ENCODE results near the gene SERINC1.
"Not testable (repeated sequence)": the region's sequence is repeated elsewhere in the genome, so short reads cannot be mapped to it uniquely, and the experiment has no call there.

The SERINC1 gene

DNA sequence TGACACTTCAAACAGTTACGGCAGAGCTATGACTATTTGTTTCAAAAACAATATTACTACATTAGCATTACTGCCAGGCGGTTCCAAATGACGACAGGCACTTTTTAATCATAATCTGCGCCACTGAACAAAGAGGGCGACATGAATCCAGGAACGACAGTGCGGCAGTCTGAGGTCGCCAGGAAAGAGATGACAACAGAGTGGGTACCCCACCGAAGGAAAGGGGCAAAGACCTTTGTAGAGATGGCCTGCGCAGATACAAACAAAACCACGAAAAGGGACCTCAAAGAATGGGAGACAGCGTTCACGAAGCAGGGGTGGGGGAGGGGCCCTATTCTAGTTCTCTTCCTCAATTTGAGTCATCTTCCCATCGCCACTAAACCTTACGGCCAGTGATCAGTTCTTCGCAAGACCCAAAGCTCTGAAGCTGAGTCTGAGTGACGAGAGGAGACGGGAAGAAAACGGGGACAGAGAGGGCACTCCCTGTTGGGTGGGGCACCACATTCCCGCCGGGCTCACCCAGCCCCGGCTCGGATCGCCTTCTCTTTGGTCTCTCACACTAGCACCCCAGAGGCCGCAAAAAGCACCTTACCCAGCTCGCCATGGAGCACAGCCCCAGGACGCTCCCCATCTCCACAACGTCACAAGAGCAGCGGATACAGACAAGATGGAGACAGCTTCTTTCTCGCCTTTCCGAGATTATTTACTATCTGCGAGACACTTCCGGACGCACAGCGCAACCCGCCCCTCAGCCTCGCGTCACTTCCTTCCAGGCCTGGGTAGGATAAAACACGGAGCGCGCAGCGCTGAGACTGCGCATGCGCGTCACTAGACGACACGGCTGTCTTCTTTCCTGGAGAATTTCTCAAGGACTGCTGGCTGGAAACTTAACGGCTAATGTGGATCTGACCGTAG is at the start of gene SERINC1:
Gene SERINC1 (minus strand): TSS at position 701 of the 915 bp plus-strand sequence. CDS start 70 bp downstream, at position 631.
- peak within 1 kb of the TSS; percentile 77 for H3K4me3 ChIP-seq (ENCODE audit: low read length)

DNA sequence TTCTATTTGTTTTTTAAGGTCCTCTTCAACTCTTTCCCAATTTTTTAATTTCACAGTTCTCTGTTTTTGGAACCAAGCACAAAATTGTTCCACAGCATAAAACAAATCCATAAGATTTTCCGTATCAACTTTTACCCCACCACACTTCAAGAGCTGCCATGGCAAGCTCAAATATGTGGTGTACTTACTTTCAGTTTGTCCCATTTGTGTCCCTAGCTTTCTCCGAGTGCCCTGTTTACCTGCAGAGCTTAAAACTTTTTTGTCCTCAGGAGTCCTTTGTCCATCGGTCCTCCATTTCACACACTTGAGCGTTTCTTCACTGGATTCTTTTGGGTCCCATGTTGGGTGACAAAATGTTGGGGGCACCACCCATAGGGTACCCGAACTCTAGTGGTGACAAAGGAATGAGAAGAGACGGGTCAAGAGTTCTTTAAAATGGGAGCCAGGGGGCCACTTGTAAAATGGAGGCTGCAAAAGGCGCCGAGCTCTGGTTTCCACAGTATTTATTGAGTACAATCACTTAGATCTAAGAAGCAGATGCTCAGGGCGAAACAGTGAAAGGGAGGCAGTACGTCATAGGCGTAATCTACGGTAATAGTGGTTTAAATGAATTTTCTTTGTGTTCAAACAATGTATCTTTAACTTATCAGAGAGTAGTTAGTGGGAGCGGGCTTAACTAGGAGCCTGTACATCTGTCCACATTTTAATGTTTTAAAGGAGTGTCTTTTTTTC is 39.8 kb upstream of the SERINC1 start:
- H3K27ac ChIP-seq (ENCODE audit: low read length) = no peak overlapping the region
- H3K9me3 ChIP-seq (ENCODE audit: control insufficient read depth, insufficient read depth, low read length) = no peaks in the 10 kb centered on the region
- no peaks in the 10 kb centered on the region for H3K36me3 ChIP-seq (ENCODE audit: control insufficient read depth, insufficient read depth, low read length)
- H3K4me3 ChIP-seq (ENCODE audit: low read length) = no peak overlapping the region
- no peak for DNase-seq (ENCODE audit: low read depth, low spot score)
- H3K27me3 ChIP-seq (ENCODE audit: control insufficient read depth, insufficient read depth, low read length) = no peaks in the 10 kb centered on the region
- whole genome bisulfite sequencing (ENCODE audit: insufficient coverage, insufficient read length) = no CpG with 5 or more reads among the region's 13 CpGs
- no peaks in the 10 kb centered on the region for H3K4me1 ChIP-seq (ENCODE audit: control insufficient read depth, insufficient read depth, low read length)

More for the DNA sequence above, at the start of gene SERINC1:
- peak; percentile 57 for DNase-seq (ENCODE audit: low read depth, low spot score)
- Histone ChIP-seq H3K27me3 (ENCODE audit: control insufficient read depth, insufficient read depth, low read length) (no peaks in the 10 kb centered on the region), H3K9me3 (ENCODE audit: control insufficient read depth, insufficient read depth, low read length) (no peaks in the 10 kb centered on the region), H3K36me3 (ENCODE audit: control insufficient read depth, insufficient read depth, low read length) (no peaks in the 10 kb centered on the region), H3K4me1 (ENCODE audit: control insufficient read depth, insufficient read depth, low read length) (no peaks in the 10 kb centered on the region), H3K27ac (ENCODE audit: low read length) (no peak within 1 kb of the TSS)
- no CpG with 5 or more reads among the region's 49 CpGs for WGBS (ENCODE audit: insufficient coverage, insufficient read length)

DNA sequence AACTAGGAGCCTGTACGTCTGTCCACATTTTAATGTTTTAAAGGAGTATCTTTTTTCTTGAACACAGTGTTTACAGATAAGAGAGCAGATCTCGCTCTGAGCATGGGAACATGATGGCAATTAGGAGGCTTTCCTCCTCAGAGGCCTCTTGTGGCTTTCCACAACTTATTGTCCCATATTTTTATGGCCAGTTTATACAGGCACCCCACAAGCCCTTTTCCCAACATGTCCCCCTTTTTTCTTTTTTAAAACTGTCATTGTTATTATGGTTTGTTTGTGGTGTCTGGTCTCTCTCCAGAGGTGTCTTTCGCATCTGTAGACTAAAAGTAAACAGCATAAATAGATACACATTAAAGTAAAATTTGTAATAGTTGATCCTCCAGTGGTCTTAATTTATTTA is 33.6 kb upstream of the SERINC1 start:
- not testable (repeated sequence) for H3K36me3 ChIP-seq (ENCODE audit: control insufficient read depth, insufficient read depth, low read length); H3K27me3 ChIP-seq (ENCODE audit: control insufficient read depth, insufficient read depth, low read length); H3K4me3 ChIP-seq (ENCODE audit: low read length); H3K27ac ChIP-seq (ENCODE audit: low read length); DNase-seq (ENCODE audit: low read depth, low spot score); H3K4me1 ChIP-seq (ENCODE audit: control insufficient read depth, insufficient read depth, low read length); H3K9me3 ChIP-seq (ENCODE audit: control insufficient read depth, insufficient read depth, low read length)
- no CpG with 5 or more reads among the region's 3 CpGs for WGBS (ENCODE audit: insufficient coverage, insufficient read length)

DNA sequence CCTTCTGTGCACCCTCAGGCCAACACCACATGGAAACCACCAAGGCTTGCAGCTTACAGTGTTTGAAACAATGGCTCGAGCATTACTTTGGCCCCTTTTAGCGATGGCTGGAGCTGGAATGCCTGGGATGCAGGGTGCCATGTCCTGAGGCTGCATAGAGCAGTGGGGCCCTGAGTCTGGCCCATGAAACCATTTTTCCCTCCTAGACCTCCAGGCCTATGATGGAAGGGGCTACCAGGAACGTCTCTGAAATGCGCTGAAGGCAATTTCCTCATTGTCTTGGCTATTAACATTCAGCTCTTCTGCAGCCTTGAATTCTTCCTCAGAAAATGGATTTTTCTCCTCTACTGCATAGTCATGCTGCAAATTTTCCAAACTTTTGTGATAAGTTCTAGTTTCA is 29.9 kb upstream of the SERINC1 start:
- no peaks in the 10 kb centered on the region for H3K36me3 ChIP-seq (ENCODE audit: control insufficient read depth, insufficient read depth, low read length)
- no CpG with 5 or more reads among the region's 4 CpGs for WGBS (ENCODE audit: insufficient coverage, insufficient read length)
- DNase-seq (ENCODE audit: low read depth, low spot score) = no peak

DNA sequence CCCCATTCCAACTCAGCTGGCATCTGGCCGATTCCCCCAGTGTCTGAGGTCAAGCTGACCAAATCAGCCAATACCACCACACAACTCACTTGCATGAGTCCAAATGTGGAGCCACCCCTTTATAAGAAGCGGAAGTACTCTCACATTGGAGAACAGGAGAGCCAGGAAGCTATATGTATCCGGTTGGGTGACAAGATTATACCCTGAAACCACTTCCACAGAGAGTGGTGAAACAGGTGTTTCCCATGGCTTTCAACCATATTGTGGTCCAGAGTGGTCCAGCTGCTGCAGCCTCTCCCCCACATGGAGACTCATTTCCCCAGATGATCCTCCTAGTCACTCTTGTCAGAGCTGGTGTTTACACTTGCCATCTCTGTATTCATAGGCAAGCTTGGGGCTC is 24.0 kb upstream of the SERINC1 start:
- Histone ChIP-seq H3K4me1 (ENCODE audit: control insufficient read depth, insufficient read depth, low read length) (no peaks in the 10 kb centered on the region), H3K4me3 (ENCODE audit: low read length) (no peak overlapping the region), H3K9me3 (ENCODE audit: control insufficient read depth, insufficient read depth, low read length) (no peaks in the 10 kb centered on the region), H3K27ac (ENCODE audit: low read length) (no peak overlapping the region), H3K36me3 (ENCODE audit: control insufficient read depth, insufficient read depth, low read length) (no peaks in the 10 kb centered on the region; the same call in 1 of the 2 replicates), H3K27me3 (ENCODE audit: control insufficient read depth, insufficient read depth, low read length) (no peaks in the 10 kb centered on the region)
- no peak for DNase-seq (ENCODE audit: low read depth, low spot score)
- WGBS (ENCODE audit: insufficient coverage, insufficient read length) = no CpG with 5 or more reads among the region's 3 CpGs

More for the DNA sequence above, 29.9 kb upstream of the SERINC1 start:
- no peaks in the 10 kb centered on the region for H3K27me3 ChIP-seq (ENCODE audit: control insufficient read depth, insufficient read depth, low read length)
- H3K4me1 ChIP-seq (ENCODE audit: control insufficient read depth, insufficient read depth, low read length) = no peaks in the 10 kb centered on the region
- H3K27ac ChIP-seq (ENCODE audit: low read length) = no peak overlapping the region
- no peak overlapping the region for H3K4me3 ChIP-seq (ENCODE audit: low read length)
- peaks cover 1% of the 10 kb centered on the region; the same call in 1 of the 2 replicates for H3K9me3 ChIP-seq (ENCODE audit: control insufficient read depth, insufficient read depth, low read length)

DNA sequence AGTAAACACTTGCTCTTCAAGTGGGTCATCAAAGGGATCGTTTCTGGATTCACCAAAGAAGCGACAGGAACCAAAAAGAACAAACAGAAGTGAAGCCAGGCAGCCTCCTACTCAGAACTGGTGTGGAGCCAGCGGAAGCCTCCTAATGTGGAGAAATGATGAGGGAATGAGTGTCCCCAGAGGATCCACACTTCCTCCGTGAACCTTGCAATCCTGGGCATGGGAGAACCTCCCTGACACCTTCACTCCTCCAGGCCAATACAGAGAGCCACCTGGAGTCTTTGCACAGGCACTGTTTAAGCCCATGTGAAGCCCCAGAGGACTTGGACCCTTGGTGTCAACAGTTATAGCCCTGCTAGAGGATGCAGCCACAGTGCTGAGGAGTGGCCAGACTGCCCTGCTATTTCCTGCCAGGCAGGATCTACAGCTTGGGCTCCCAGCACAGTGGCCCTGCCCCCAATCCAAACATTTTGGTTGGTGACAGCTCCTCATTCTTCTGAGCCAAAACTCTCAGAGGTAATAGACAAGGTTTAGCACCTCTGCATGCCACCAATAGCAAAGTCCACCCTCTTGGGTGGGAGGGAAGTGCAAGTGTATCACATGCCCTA is 23.2 kb upstream of the SERINC1 start:
- Histone ChIP-seq H3K9me3 (ENCODE audit: control insufficient read depth, insufficient read depth, low read length) (no peaks in the 10 kb centered on the region), H3K4me3 (ENCODE audit: low read length) (no peak overlapping the region), H3K27me3 (ENCODE audit: control insufficient read depth, insufficient read depth, low read length) (no peaks in the 10 kb centered on the region), H3K4me1 (ENCODE audit: control insufficient read depth, insufficient read depth, low read length) (no peaks in the 10 kb centered on the region), H3K27ac (ENCODE audit: low read length) (no peak overlapping the region), H3K36me3 (ENCODE audit: control insufficient read depth, insufficient read depth, low read length) (no peaks in the 10 kb centered on the region; the same call in 1 of the 2 replicates)
- DNase-seq (ENCODE audit: low read depth, low spot score) = no peak
- WGBS (ENCODE audit: insufficient coverage, insufficient read length) = no CpG with 5 or more reads among the region's 4 CpGs

DNA sequence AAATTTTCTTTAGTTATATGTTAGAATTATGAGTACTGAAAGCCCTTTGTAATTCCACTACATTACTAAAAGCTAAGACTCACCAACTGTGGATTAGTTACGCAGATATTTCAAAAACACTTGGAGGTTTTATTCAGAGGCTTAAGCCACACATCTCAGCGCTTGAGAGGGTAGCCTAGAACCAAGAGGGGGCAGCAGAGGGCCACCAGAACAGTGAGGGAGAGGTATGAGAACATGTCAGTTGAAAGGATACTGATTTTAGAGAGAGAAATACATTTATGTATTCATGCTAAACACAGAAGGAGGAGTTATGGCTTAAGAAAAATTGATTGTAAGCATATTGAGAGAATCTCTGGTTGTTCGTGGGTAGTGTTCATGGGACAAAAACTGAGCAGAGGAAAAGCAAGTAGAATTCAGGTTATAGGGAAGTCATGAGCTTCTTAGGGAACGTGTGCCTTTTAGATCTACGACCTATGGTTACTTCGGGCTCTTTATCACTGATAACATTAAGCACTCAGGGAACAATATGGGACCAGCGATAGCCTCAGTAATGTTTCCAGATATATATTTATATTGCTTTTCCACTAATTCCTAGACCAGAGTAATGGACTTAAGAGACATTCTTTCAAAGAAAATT is 20.4 kb upstream of the SERINC1 start:
- Histone ChIP-seq H3K36me3 (ENCODE audit: control insufficient read depth, insufficient read depth, low read length) (no peaks in the 10 kb centered on the region; the same call in 1 of the 2 replicates), H3K9me3 (ENCODE audit: control insufficient read depth, insufficient read depth, low read length) (no peaks in the 10 kb centered on the region), H3K27me3 (ENCODE audit: control insufficient read depth, insufficient read depth, low read length) (no peaks in the 10 kb centered on the region), H3K4me3 (ENCODE audit: low read length) (no peak overlapping the region), H3K4me1 (ENCODE audit: control insufficient read depth, insufficient read depth, low read length) (no peaks in the 10 kb centered on the region), H3K27ac (ENCODE audit: low read length) (no peak overlapping the region)
- WGBS (ENCODE audit: insufficient coverage, insufficient read length) = no CpG with 5 or more reads among the region's 7 CpGs
- no peak for DNase-seq (ENCODE audit: low read depth, low spot score)

DNA sequence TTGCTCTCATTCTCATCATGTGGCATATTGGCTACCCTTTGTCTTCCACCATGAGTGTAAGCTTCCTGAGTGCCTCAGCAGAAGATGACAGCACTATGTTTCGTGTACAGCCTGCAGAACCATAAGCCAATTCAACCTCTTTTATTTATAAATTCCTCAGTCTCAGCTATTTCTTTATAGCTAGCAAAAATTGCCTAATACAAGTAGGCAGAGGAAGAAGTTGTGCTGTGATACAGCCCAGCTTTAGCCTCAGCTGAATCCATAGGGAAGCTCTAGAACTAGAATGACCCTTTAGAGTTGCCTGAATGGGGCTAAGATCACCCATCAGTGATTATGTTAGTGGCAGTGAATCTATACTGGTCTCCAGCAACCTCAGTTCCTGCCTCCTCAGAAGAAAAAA is 19.0 kb upstream of the SERINC1 start:
- Histone ChIP-seq H3K36me3 (ENCODE audit: control insufficient read depth, insufficient read depth, low read length) (no peaks in the 10 kb centered on the region; the same call in 1 of the 2 replicates), H3K27me3 (ENCODE audit: control insufficient read depth, insufficient read depth, low read length) (no peaks in the 10 kb centered on the region), H3K4me1 (ENCODE audit: control insufficient read depth, insufficient read depth, low read length) (no peaks in the 10 kb centered on the region), H3K4me3 (ENCODE audit: low read length) (no peak overlapping the region), H3K27ac (ENCODE audit: low read length) (no peak overlapping the region), H3K9me3 (ENCODE audit: control insufficient read depth, insufficient read depth, low read length) (no peaks in the 10 kb centered on the region)
- no CpG with 5 or more reads among the region's 1 CpG for WGBS (ENCODE audit: insufficient coverage, insufficient read length)
- no peak for DNase-seq (ENCODE audit: low read depth, low spot score)

DNA sequence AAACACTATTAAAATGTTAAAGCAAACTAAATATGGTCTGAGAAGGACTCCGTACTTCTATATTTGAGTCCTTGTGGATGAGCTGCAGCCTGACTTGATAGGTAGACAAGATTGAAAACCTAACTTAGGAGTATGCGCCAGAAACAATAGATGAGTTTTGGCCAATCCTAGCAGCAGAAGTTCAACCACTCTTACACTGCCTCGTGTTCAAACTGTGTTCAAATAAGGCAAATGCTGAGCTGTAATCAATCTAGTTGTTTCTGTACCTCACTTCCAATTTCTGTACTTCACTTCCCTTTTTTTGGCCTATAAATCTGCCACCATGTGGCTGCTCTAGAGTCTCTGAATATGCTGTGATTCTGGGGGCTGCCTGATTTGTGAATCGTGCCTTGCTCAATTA is 13.2 kb upstream of the SERINC1 start:
- Histone ChIP-seq H3K36me3 (ENCODE audit: control insufficient read depth, insufficient read depth, low read length) (no peaks in the 10 kb centered on the region), H3K4me1 (ENCODE audit: control insufficient read depth, insufficient read depth, low read length) (no peaks in the 10 kb centered on the region), H3K4me3 (ENCODE audit: low read length) (no peak overlapping the region), H3K27me3 (ENCODE audit: control insufficient read depth, insufficient read depth, low read length) (no peaks in the 10 kb centered on the region), H3K9me3 (ENCODE audit: control insufficient read depth, insufficient read depth, low read length) (no peaks in the 10 kb centered on the region), H3K27ac (ENCODE audit: low read length) (no peak overlapping the region)
- DNase-seq (ENCODE audit: low read depth, low spot score) = no peak
- no CpG with 5 or more reads among the region's 4 CpGs for WGBS (ENCODE audit: insufficient coverage, insufficient read length)

DNA sequence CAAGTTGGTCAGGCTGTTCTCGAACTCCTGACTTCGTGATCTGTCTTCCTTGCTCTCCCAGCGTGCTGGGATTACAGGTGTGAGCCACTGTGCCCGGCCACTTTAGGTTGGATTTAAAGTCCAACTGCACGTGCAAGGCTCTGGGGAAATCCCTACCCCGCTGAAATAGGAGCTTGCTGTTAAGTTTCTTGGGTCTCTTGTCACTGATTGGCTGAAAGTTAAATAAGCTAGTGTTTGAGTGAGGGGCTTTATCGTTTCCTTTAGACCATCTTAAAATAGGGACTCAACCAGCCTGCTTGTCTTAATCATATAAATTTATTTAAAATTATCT is 11.1 kb upstream of the SERINC1 start:
- Histone ChIP-seq H3K36me3 (ENCODE audit: control insufficient read depth, insufficient read depth, low read length) (no peaks in the 10 kb centered on the region), H3K27ac (ENCODE audit: low read length) (no peak overlapping the region), H3K4me1 (ENCODE audit: control insufficient read depth, insufficient read depth, low read length) (no peaks in the 10 kb centered on the region), H3K27me3 (ENCODE audit: control insufficient read depth, insufficient read depth, low read length) (no peaks in the 10 kb centered on the region), H3K4me3 (ENCODE audit: low read length) (no peak overlapping the region; the same call in 1 of the 2 replicates), H3K9me3 (ENCODE audit: control insufficient read depth, insufficient read depth, low read length) (no peaks in the 10 kb centered on the region)
- no CpG with 5 or more reads among the region's 7 CpGs for whole genome bisulfite sequencing (ENCODE audit: insufficient coverage, insufficient read length)
- no peak for DNase-seq (ENCODE audit: low read depth, low spot score)
